ENCODE measurements around the gene GGCX.

The GGCX gene

GRCh38 chr2:85602476-85603234 lies 41.4 kb upstream of the GGCX start, which contains the start of gene TMEM150A:
TMEM150A (minus strand) TSS chr2:85602698; CDS start chr2:85601948, 750 bp downstream.
- peak; percentile 15 for TF ChIP-seq CTCF (IDR thresholded peaks at IDR 0.05; ENCODE audit: insufficient read depth, missing control alignments)
- peak; percentile 88 for DNase-seq (ENCODE audit: insufficient read length, low spot score)
- no peak for FAIRE-seq

- TF ChIP-seq CTCF (IDR thresholded peaks at IDR 0.05; ENCODE audit: insufficient read depth, missing control alignments), result no peak
- DNase-seq (ENCODE audit: insufficient read length, low spot score) (no peak), FAIRE-seq (no peak)
Observed at GRCh38 chr2:85601771-85602475, 40.6 kb upstream of the GGCX start.

GRCh38 chr2:85600951-85601770 lies 39.9 kb upstream of the GGCX start:
- peak; percentile 2 for DNase-seq (ENCODE audit: insufficient read length, low spot score)

GRCh38 chr2:85600235-85600575 lies 38.9 kb upstream of the GGCX start:
- DNase-seq (ENCODE audit: insufficient read length, low spot score) (peak; percentile 7), FAIRE-seq (no peak)
- no peak for TF ChIP-seq CTCF (IDR thresholded peaks at IDR 0.05; ENCODE audit: insufficient read depth, missing control alignments)

More at GRCh38 chr2:85600951-85601770, 39.9 kb upstream of the GGCX start:
- no peak for FAIRE-seq
- TF ChIP-seq CTCF (IDR thresholded peaks at IDR 0.05; ENCODE audit: insufficient read depth, missing control alignments), result no peak

GRCh38 chr2:85599468-85600234 lies 38.4 kb upstream of the GGCX start:
- DNase-seq (ENCODE audit: insufficient read length, low spot score) (peak; percentile 5), FAIRE-seq (no peak)
- no peak for TF ChIP-seq CTCF (IDR thresholded peaks at IDR 0.05; ENCODE audit: insufficient read depth, missing control alignments)

- DNase-seq (ENCODE audit: insufficient read length, low spot score), result peak; percentile 4
- FAIRE-seq, result no peak
- no peak for TF ChIP-seq CTCF (IDR thresholded peaks at IDR 0.05; ENCODE audit: insufficient read depth, missing control alignments)
Observed at GRCh38 chr2:85598594-85599340, 37.5 kb upstream of the GGCX start.

Measured in D721Med (cell line).